K562 (cell line): ENCODE data around the gene GSTM1. TPM values are rescaled to one million over a fixed set of nuclear protein-coding genes. Genes with fewer than 3 reads are reported as not detected.

Experiments used
- CBFA2T2 ChIP-seq: fragments of 450-650 bp; conservative IDR thresholded peaks from 2 replicates; pipeline ENCODE4 v1.6.1; 2017; ENCODE audit warnings: mild to moderate bottlenecking
- FOXJ2 ChIP-seq: fragments of 200-800 bp; sonication (Bioruptor generic); IDR thresholded peaks from 2 replicates; pipeline ENCODE4 v1.6.1; 2016; ENCODE audit warnings: missing genetic modification characterization, missing compliant biosample characterization
- HNRNPLL ChIP-seq: fragments of 200-400 bp; formaldehyde crosslinking; IDR thresholded peaks from 2 replicates; pipeline ENCODE4 v1.6.1; 2017; ENCODE audit warnings: low read length, low read depth, mild to moderate bottlenecking; ENCODE audit not compliant: poor library complexity, severe bottlenecking
- LEF1 ChIP-seq: fragments of 450-650 bp; IDR thresholded peaks from 2 replicates; pipeline ENCODE4 v1.6.1; 2016; ENCODE audit warnings: mild to moderate bottlenecking
- ZNF3 ChIP-seq: fragments of 250-450 bp; sonication (Bioruptor Pico); IDR thresholded peaks from 2 replicates; pipeline ENCODE4 v1.5.0; 2021; ENCODE audit warnings: mild to moderate bottlenecking, moderate library complexity
- ZNF778 ChIP-seq: fragments of 450-650 bp; formaldehyde crosslinking; IDR thresholded peaks from 2 replicates; pipeline ENCODE4 v1.4.0; 2020; ENCODE audit warnings: mild to moderate bottlenecking, moderate library complexity
- polyA plus RNA-seq, 8 experiments: library from polyadenylated mRNA; depleted of rRNA in 4 of 8; stranded (reverse) in 5 of 8; unstranded in 3 of 8; fragments of >200 nt; fragmentation: Nextera tagmentation in 2 of 8; fragmentation: Illumina TruSeq in 1 of 8; extraction: Ambion mirVana in 2 of 8; extraction: Trizol in 1 of 8; gene quantifications; 2 replicates each; pipeline versions ENCODE4 v1.2.1 to v1.2.3, GENCODE V29; 2011 to 2014; ENCODE audit warnings: inconsistent platforms in 1 of 8, missing spikeins in 1 of 8
- total RNA-seq, 7 experiments: library from RNA; depleted of rRNA in 6 of 7; stranded (reverse); fragments of >200 nt in 6 of 7; fragmentation: Illumina TruSeq in 2 of 7; extraction: Trizol in 2 of 7; gene quantifications; 2 replicates each; pipeline versions ENCODE4 v1.2.1 to v1.2.3, GENCODE V29; 2011 to 2021; ENCODE audit warnings: low replicate concordance in 1 of 7
- TF ChIP-seq, protein P1 (sequence below), 2 experiments: fragments of 250-450 bp in 1 of 2; fragments of 450-650 bp in 1 of 2; sonication (Bioruptor Pico) in 1 of 2; IDR thresholded peaks; 2 replicates each; pipeline versions ENCODE4 v1.6.1 to v1.8.0; 2016 to 2021; ENCODE audit warnings: mild to moderate bottlenecking in 2 of 2, moderate library complexity in 2 of 2, missing compliant biosample characterization in 1 of 2, missing genetic modification characterization in 1 of 2
- TF ChIP-seq, protein P2 (sequence below): fragments of 200-600 bp; sonication (generic); IDR thresholded peaks from one replicate; pipeline ENCODE4 v1.6.1; 2012; ENCODE audit warnings: mild to moderate bottlenecking, low read depth, low read length, inconsistent platforms
- TF ChIP-seq, protein P3 (sequence below), 3 experiments: fragments of 200-800 bp in 1 of 3; fragments of 250-450 bp in 1 of 3; fragments of 450-650 bp in 1 of 3; sonication (Bioruptor Pico) in 1 of 3; sonication (Bioruptor generic) in 1 of 3; formaldehyde crosslinking in 1 of 3; IDR thresholded peaks; 2 replicates each; pipeline versions ENCODE4 v1.6.1 to v1.8.0; 2016 to 2022; ENCODE audit warnings: mild to moderate bottlenecking in 2 of 3, missing genetic modification characterization in 2 of 3, missing compliant biosample characterization in 1 of 3, moderate library complexity in 1 of 3
- TF ChIP-seq, protein P4 (sequence below): fragments of 450-650 bp; formaldehyde crosslinking; IDR thresholded peaks from 2 replicates; pipeline ENCODE4 v1.4.0; 2022; ENCODE audit warnings: missing genetic modification characterization

Gene GSTM1
- total and polyA plus RNA-seq, 9 of the 15 experiments (the other 6 are each of a cell fraction or from before 2014, with no cell fraction given) = not detected

DNA sequence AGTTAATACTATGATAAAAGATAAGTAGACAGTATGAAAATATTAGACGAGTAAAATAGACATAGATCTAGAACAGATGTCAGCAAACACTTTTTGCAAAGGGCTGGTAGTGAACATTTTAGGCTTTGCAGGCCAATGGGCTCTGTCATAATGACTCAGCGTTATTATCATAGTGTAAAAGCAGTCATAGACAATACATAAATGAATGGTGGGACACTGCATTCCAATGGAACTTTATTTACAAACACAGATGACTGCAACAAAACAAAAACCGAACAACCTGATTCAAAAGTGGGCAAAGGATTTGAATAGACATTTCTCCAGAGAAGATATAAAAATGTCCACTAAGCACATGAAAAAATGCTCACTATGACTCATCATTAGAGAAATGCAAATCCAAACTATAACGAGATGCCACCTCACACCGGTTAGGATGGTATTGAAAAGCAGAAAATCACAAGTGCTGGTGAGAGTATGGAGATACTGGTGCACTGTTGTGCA is 31.8 kb downstream of the GSTM1 start (continued):
- TF ChIP-seq, protein P1, sequence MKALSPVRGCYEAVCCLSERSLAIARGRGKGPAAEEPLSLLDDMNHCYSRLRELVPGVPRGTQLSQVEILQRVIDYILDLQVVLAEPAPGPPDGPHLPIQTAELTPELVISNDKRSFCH (CRISPR knock-in tag; IDR thresholded peaks at IDR 0.05) = no peak
- TF ChIP-seq, protein P1 (tag; IDR thresholded peaks at IDR 0.05) = no peak
- TF ChIP-seq ZNF3 (CRISPR knock-in tag) = no peak
- TF ChIP-seq, protein P2, sequence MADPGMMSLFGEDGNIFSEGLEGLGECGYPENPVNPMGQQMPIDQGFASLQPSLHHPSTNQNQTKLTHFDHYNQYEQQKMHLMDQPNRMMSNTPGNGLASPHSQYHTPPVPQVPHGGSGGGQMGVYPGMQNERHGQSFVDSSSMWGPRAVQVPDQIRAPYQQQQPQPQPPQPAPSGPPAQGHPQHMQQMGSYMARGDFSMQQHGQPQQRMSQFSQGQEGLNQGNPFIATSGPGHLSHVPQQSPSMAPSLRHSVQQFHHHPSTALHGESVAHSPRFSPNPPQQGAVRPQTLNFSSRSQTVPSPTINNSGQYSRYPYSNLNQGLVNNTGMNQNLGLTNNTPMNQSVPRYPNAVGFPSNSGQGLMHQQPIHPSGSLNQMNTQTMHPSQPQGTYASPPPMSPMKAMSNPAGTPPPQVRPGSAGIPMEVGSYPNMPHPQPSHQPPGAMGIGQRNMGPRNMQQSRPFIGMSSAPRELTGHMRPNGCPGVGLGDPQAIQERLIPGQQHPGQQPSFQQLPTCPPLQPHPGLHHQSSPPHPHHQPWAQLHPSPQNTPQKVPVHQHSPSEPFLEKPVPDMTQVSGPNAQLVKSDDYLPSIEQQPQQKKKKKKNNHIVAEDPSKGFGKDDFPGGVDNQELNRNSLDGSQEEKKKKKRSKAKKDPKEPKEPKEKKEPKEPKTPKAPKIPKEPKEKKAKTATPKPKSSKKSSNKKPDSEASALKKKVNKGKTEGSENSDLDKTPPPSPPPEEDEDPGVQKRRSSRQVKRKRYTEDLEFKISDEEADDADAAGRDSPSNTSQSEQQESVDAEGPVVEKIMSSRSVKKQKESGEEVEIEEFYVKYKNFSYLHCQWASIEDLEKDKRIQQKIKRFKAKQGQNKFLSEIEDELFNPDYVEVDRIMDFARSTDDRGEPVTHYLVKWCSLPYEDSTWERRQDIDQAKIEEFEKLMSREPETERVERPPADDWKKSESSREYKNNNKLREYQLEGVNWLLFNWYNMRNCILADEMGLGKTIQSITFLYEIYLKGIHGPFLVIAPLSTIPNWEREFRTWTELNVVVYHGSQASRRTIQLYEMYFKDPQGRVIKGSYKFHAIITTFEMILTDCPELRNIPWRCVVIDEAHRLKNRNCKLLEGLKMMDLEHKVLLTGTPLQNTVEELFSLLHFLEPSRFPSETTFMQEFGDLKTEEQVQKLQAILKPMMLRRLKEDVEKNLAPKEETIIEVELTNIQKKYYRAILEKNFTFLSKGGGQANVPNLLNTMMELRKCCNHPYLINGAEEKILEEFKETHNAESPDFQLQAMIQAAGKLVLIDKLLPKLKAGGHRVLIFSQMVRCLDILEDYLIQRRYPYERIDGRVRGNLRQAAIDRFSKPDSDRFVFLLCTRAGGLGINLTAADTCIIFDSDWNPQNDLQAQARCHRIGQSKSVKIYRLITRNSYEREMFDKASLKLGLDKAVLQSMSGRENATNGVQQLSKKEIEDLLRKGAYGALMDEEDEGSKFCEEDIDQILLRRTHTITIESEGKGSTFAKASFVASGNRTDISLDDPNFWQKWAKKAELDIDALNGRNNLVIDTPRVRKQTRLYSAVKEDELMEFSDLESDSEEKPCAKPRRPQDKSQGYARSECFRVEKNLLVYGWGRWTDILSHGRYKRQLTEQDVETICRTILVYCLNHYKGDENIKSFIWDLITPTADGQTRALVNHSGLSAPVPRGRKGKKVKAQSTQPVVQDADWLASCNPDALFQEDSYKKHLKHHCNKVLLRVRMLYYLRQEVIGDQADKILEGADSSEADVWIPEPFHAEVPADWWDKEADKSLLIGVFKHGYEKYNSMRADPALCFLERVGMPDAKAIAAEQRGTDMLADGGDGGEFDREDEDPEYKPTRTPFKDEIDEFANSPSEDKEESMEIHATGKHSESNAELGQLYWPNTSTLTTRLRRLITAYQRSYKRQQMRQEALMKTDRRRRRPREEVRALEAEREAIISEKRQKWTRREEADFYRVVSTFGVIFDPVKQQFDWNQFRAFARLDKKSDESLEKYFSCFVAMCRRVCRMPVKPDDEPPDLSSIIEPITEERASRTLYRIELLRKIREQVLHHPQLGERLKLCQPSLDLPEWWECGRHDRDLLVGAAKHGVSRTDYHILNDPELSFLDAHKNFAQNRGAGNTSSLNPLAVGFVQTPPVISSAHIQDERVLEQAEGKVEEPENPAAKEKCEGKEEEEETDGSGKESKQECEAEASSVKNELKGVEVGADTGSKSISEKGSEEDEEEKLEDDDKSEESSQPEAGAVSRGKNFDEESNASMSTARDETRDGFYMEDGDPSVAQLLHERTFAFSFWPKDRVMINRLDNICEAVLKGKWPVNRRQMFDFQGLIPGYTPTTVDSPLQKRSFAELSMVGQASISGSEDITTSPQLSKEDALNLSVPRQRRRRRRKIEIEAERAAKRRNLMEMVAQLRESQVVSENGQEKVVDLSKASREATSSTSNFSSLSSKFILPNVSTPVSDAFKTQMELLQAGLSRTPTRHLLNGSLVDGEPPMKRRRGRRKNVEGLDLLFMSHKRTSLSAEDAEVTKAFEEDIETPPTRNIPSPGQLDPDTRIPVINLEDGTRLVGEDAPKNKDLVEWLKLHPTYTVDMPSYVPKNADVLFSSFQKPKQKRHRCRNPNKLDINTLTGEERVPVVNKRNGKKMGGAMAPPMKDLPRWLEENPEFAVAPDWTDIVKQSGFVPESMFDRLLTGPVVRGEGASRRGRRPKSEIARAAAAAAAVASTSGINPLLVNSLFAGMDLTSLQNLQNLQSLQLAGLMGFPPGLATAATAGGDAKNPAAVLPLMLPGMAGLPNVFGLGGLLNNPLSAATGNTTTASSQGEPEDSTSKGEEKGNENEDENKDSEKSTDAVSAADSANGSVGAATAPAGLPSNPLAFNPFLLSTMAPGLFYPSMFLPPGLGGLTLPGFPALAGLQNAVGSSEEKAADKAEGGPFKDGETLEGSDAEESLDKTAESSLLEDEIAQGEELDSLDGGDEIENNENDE = no peak
- no peak for TF ChIP-seq HNRNPLL
- TF ChIP-seq, protein P3, sequence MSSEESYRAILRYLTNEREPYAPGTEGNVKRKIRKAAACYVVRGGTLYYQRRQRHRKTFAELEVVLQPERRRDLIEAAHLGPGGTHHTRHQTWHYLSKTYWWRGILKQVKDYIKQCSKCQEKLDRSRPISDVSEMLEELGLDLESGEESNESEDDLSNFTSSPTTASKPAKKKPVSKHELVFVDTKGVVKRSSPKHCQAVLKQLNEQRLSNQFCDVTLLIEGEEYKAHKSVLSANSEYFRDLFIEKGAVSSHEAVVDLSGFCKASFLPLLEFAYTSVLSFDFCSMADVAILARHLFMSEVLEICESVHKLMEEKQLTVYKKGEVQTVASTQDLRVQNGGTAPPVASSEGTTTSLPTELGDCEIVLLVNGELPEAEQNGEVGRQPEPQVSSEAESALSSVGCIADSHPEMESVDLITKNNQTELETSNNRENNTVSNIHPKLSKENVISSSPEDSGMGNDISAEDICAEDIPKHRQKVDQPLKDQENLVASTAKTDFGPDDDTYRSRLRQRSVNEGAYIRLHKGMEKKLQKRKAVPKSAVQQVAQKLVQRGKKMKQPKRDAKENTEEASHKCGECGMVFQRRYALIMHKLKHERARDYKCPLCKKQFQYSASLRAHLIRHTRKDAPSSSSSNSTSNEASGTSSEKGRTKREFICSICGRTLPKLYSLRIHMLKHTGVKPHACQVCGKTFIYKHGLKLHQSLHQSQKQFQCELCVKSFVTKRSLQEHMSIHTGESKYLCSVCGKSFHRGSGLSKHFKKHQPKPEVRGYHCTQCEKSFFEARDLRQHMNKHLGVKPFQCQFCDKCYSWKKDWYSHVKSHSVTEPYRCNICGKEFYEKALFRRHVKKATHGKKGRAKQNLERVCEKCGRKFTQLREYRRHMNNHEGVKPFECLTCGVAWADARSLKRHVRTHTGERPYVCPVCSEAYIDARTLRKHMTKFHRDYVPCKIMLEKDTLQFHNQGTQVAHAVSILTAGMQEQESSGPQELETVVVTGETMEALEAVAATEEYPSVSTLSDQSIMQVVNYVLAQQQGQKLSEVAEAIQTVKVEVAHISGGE (CRISPR knock-in tag; IDR thresholded peaks at IDR 0.05) = peak in 1 of 3 experiments; percentile 74; a peak in 2 of 6 replicates
- no peak for TF ChIP-seq ZNF778 (CRISPR knock-in tag)
- TF ChIP-seq, protein P4, sequence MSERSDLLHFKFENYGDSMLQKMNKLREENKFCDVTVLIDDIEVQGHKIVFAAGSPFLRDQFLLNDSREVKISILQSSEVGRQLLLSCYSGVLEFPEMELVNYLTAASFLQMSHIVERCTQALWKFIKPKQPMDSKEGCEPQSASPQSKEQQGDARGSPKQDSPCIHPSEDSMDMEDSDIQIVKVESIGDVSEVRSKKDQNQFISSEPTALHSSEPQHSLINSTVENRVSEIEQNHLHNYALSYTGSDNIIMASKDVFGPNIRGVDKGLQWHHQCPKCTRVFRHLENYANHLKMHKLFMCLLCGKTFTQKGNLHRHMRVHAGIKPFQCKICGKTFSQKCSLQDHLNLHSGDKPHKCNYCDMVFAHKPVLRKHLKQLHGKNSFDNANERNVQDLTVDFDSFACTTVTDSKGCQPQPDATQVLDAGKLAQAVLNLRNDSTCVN = no peak
- TF ChIP-seq FOXJ2 (tag) = no peak
- peak; percentile 60; the same call in 1 of the 2 replicates for TF ChIP-seq LEF1
- TF ChIP-seq CBFA2T2 = no peak
